ENCODE data around the gene TEX10.
A peak's percentile ranks its signal among the peaks of the same experiment; 100 is the strongest.
"Not testable (repeated sequence)": the region's sequence is repeated elsewhere in the genome, so short reads cannot be mapped to it uniquely, and the experiment has no call there.

TEX10 gene

DNA sequence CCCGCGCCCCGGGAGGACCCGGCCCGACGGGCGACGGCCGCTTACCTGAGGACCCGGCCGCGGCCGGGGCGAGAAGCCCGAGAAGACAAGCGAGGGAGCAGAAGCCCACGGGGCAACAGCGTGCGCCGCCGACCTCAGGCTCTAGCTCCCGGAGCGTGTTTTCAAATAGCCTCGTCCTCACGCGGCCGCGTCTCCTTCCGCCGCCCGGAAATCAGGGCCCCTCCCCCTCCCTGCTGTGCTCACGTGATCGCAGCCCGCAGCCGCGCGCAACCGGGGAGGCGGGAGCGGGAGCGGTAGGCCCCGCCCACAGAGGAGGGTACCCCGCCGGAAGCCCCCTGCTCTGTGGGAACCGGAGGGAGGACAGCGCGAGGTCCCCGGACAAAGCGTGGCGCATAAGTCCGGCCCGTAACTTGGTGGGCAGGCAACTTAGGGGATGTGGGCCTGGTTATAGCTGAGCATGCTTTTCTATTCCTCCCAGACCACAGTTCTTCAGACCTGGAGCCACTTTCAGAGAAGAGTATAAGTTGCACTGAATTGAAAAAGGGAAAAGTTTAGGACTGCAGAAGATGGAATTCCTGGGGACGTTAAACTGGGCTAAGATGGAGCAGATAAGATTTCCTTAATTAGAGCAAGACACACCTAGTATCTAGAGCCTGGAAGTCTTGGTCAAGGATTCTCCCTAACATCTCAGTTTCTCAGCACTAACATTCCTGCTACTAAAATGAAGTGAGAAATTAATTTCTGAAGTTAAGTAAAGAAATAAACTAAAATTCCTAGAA, at the start of gene TEX10:
TSS of gene TEX10 (minus strand) at position 216 of the 779 bp plus-strand sequence. CDS start 3,579 bp downstream, outside the sequence.
- peak; percentile 80 for DNase-seq

- no peak for DNase-seq
These were observed 48.3 kb upstream of the TEX10 start for GRCh38 chr9:100401042-100401441.

DNA sequence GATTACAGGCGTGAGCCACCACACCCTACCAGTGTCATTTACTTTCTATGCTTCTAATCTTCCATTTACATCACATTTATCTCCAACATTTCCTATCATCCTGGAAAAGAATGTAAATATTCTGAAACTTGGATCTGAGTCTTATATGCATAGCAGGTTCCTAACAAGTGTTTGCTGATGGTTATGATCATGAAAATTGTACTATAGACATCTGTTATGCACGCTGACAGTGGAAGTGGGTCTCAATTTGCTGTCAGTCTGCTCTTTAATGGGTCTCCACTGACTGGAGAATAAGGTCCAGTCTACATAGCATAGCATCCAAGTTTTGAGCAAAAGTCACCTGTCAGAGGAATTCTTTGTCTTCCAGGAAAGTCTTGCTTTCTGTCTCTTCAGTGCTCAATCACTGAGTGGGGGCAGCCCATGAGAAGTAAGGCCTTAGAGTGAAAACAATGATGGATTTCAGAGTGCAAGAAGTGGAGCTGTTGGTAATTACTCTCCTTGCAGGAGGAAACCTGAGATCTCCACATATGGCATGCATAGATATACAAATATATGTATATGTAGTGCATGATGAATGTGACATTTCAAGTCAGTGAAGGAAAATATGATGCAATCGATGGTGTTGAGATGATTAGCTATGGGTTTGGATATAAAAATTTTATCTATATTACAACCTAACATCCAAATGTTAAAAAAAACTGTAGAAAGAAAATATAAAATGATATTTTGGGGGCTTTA, 45.0 kb upstream of the TEX10 start:
- DNase-seq: no peak

GRCh38 chr9:100396769-100397168, 44.0 kb upstream of the TEX10 start:
- DNase-seq: no peak

GRCh38 chr9:100394816-100395215, 42.1 kb upstream of the TEX10 start:
- no peak for DNase-seq

GRCh38 chr9:100394032-100394695, 41.4 kb upstream of the TEX10 start:
- DNase-seq: no peak

DNA sequence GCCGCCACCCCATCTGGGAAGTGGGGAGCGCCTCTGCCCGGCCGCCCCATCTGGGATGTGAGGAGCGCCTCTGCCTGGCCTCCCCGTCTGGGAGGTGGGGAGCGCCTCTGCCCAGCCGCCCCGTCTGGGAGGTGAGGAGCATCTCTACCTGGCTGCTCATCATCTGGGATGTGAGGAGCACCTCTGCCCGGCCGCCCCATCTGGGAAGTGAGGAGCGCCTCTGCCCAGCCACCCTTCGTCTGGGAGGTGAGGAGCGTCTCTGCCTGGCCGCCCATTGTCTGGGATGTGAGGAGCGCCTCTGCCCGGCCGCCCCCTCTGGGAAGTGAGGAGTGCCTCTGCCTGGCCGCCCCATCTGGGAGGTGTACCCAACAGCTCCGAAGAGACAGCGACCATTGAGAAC, 40.2 kb upstream of the TEX10 start:
- not testable (repeated sequence) for DNase-seq

DNA sequence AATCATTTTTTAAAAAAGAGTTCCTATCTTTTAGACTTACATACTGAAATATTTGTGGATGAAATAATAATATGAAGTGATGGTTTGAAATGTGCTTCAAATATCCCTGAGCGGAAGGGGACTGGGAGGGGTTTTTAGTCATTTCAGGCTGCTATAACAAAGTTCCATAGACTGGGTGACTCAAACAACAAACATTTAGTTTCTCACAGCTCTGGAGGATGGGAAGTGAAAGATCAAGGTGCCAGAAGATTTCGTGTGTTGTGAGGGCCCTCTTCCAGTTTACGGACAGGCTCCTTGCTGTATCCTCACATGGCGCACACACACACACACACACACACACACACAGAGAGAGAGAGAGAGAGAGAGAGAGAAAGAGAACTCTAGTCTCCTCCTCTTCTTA, 27.1 kb upstream of the TEX10 start:
- no peak for DNase-seq

- no peak for DNase-seq
These were observed 24.3 kb upstream of the TEX10 start for GRCh38 chr9:100377015-100377414.

DNA sequence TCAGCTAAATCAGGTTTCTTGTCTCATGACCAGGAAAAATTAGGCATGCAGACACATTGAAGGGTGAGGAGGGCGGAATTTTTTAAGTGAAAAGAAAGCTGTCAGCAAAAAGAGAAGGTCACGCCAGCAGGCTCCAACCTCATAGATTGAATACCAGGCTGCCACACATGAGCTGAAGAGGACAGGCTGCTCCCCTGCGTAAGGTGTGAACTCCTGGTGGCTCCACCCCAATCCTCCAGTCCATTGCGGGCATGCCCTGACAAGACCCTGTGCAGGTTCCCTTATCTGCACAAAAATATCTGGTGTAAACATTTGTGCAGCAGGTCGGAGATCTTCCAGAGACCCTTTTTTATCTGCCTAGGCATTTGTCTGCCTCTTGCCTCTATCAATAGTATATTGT, 22.9 kb upstream of the TEX10 start:
- DNase-seq: no peak

- no peak for DNase-seq
These were observed 19.9 kb upstream of the TEX10 start for GRCh38 chr9:100372648-100373047.

- no peak for DNase-seq
These were observed 17.5 kb upstream of the TEX10 start for GRCh38 chr9:100370064-100370723.

DNA sequence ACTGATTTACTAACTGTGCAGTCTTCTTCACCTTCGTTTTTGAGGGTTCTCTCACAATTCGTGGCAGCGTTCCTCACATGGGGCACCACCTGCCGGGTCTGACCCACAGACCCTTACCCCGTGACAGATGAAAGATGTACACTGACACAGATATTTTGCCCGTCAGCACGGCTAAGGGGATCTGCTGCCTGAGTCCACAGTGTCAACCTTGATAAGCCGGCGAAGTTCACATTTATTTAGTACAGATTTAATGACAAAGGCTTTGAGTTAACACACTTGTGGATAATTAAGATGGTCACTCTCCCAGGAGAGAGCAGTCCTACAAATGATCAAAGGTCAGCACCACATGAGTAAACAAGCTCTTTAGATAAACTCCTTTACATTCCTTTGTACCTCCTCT, 15.9 kb upstream of the TEX10 start:
- no peak for DNase-seq

GRCh38 chr9:100366121-100366520, 13.4 kb upstream of the TEX10 start:
- no peak for DNase-seq

GRCh38 chr9:100364013-100364412, 11.3 kb upstream of the TEX10 start:
- no peak for DNase-seq

GRCh38 chr9:100359057-100359456, 6.3 kb upstream of the TEX10 start:
- DNase-seq: no peak

DNA sequence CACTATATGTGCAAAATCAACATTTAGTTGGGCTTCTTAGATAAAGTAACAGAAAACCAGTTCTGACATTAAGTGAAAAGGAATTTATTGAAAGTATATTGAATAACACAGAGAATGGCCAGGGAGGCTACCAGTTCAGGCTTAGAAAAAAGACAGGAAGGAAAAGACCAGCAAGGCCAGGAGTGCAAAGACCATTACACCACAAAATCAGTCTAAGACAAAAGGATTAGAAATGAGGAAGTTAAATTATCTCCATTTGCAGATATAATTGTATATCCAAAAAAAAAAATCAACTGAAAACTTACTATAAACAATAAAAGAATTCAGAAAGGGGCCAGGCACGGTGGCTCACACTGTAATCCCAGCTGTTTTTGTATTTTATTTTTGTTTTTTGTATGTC, 4.8 kb upstream of the TEX10 start:
- DNase-seq: no peak

GRCh38 chr9:100355561-100355960, 2.8 kb upstream of the TEX10 start:
- DNase-seq: no peak

DNA sequence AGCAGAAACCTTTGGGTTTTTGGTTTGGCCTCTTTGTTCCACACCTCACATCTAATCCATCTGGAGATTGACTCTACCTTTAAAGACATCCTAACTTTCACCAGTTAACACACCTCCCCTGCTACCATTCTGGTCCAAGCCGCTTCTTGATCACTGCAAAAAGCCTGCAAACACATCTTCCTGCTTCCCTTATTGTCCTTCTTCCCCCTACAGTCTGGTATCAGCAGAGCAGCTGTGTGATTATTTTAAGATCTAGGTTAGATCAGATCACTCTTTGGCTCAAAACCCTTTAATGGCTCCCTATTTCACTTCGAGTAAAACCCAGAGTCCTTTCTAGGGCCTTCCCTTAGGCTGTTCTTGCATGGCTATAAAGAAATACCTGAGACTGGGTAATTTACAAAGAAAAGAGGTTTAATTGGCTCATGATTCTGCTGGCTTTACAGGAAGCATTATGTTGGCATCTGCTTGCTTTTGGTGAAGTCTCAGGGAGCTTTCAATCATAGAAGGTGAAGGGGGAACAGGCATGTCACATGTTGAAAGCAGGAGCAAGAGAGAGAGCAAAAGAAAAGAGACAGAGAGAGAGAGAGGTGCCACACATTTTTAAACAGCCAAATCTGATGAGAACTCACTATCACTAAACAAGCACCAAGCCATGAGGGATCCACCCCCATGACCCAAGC, 1.5 kb upstream of the TEX10 start:
- no peak for DNase-seq

DNA sequence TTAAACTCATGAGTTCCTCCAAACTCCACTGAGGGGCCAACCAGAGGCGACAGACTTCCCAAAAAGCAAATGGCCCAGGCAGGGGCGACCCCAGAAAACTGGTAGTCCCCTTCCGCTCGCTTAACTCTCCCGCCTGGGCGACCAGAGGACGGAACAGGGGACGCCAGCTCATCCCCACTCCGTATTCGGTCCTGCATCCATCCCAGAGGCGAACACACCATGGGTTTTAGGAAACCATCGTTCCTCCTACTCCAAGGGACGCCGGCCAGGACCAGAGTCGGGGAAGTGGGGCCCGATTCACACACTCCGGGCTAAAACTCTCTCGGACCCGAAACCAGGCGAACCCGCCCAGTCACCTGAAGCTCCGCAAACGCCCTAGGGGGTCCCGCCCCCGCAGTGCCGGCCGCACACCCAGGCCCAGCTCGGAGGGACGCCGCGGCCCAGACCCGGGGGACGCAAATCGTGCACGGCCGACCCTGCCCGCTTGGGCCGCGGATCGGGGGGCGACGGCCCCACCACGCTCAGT, 478 bp downstream of the TEX10 start:
- DNase-seq: no peak

- no peak for DNase-seq
These were observed 1.2 kb downstream of the TEX10 start for GRCh38 chr9:100351508-100351907.

DNA sequence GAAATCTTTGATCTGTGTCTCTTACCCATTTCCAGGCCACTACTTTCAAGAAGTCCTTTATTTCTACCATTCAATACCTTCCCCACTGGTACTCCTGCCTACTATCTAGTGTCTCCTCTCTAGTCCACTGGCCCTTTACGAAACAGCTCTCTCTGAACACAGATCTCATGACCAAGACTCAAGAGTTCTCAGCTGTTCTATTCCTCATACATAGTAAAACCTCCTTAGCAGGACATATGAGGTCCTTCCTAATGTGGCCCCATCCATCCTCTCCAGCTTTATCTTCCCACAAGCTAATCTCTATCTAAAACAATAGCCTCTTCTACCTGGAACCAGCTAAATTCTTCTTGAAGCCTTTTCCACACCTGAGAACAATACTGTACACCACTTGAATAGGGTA, 2.6 kb downstream of the TEX10 start:
- DNase-seq: no peak

All from NCI-H2227 treated with DMSO at 0.1 percent for 48 hours (cell line).